ENCODE results near the gene SELENOK.

SELENOK gene

GRCh38 chr3:53843195-53844177 is 48.2 kb downstream of the SELENOK start:
- DNase-seq (ENCODE audit: low read depth in 2 of 2), result no peak

GRCh38 chr3:53842436-53843194 is 49.0 kb downstream of the SELENOK start:
- DNase-seq (ENCODE audit: low read depth in 2 of 2), result no peak

- no peak for DNase-seq (ENCODE audit: low read depth in 2 of 2)
Observed at GRCh38 chr3:53841296-53841695, 50.4 kb downstream of the SELENOK start.

GRCh38 chr3:53837331-53837730 is 54.3 kb downstream of the SELENOK start:
- DNase-seq (ENCODE audit: low read depth in 2 of 2), result no peak

- DNase-seq (ENCODE audit: low read depth in 2 of 2), result no peak
Observed at GRCh38 chr3:53836084-53836872, 55.4 kb downstream of the SELENOK start.

- no peak for DNase-seq (ENCODE audit: low read depth in 2 of 2)
Observed at GRCh38 chr3:53835257-53835656, 56.4 kb downstream of the SELENOK start.

- no peak for DNase-seq (ENCODE audit: low read depth in 2 of 2)
Observed at GRCh38 chr3:53834429-53835095, 57.1 kb downstream of the SELENOK start.

Measured in fibroblast of skin of left biceps (primary cell).